Kidney tubule cell (primary cell): ENCODE data around the gene TACC2.
"Not testable (repeated sequence)": the region's sequence is repeated elsewhere in the genome, so short reads cannot be mapped to it uniquely, and the experiment has no call there.

Experiments
- DNase-seq: peaks from one replicate; pipeline ENCODE4 v3.0.0-alpha.2; 2018; ENCODE audit warnings: low spot score

TACC2 gene

DNA sequence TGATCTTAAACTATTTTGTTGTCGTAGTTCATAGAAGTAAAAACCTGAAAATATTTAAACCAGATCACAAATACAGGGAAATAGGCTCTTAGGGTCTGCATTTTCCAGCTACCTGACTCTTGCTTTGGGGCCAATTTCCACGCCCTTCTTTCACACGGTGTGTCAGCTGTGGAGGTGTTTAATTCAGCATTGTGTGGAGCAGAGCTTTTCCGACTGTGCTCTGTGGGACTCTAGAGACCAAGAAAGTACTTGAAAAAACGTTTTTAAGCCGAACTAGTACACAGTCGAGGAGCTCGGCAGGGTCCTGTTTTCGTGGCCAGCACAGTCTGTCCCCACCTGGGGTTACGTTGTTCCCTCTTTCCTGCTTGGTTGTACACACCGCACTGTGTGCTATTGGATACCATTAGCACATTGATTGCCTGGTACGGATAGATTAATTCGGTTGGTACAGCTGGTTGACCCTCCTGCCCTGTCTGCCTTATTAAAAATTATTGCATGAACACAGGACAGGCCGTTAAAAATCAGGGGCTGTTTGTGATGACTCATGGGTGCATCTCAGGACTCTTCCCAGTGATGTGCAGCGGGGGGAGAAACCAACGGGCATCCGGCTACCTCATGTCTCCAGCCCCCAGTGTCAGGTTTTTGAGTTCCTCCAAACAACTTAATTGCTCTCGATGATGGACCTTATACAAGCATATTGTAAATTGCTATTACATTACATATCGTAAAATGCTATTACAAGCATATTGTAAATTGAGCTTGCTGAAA is 201.4 kb downstream of the TACC2 start:
- no peak for DNase-seq

DNA sequence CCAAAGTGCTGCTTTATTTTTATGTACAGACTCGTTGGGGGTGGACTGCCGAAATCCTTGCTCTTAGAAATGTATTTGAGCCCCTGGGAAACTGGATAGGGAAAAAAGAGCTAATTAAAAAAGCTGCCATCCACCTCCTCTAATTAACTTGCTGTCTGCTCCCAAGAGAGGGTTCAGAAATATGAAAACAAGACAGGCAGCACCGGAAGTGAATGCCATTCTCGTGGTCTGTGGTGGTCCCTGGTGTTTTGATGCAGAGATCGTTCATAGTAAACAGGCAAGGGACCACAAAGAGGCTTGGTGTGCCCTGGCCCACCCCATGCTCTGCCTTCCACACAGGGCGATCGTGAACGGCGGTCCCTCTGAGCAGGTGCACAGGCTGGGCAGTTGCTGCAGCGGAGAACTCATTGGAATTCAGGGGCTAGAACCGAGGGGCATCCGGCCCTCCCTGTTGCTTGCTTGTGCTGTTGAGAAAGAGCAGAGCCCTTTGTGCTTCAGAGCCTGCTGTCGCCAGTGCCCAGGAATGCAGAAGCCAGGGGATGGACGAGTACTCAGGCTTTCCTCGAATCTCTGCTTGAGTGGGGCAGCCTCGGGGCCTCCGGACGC is 203.1 kb downstream of the TACC2 start:
- no peak for DNase-seq

DNA sequence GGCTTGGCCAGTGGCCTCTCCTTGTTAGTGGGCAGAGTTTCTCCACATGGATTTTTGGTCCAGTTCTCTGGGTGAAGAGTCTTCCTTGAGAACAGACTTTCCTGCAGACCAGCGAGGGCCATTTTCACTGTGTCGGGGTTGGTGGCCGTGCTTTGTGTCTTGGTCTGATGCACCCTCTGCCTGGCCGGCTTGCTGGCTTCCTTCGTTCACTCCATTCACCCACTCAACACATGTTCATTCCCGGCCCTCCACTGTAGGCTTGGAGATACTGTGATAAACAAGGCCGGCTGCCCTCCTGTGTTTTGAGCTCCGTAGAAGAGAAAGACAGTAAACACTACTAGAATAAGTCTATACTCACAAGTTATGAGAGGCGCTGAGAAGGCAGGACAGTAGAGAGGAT is 205.3 kb downstream of the TACC2 start:
- DNase-seq, result no peak

DNA sequence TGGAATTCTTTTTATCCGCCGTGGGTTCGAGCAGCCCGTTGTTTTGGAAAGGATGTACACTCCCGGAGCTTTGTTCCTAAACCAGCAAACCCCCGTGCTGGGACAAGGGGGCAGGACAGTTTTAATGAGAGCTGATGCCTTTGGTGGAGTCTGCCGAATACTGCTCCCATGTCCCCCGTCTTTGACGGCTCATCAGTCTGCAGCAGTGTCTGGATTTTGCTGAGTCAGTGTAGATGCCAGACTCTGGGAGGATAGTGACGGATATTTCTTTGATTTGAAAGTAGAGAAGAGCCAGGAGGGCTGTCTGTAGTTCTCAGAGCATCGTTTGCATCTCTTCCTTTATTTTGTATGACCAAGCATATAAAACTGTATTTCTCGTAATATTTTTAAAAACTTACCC is 207.3 kb downstream of the TACC2 start:
- DNase-seq, result no peak

DNA sequence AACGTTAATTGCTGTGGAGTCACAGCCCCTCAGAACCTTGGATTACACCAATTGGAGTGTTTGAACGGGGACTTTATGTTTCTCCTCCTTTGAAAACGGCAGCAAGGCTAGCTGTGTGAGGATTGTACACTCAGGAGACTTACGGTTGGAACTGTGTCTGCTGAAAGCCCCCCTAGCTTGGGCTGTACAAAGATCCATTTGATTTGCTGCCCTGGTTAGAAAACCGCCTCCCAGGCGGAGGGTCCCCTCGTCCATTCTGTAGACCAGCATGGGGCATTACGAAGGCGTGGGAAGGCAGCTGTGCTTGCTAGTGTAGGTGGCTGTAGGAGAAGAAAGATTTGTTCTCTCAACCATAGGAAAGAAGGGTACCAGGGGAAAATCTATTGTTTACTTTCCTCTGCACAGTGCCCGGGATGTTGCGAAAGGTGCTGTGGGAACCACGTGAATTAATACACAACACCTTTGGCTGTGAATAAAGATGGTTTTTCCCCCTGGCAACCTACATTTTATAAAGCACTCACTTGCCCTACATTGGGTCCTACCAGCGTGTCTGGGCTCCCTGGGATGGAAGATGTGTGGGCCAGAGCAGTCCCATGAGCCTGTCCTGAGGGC is 208.8 kb downstream of the TACC2 start:
- no peak for DNase-seq

DNA sequence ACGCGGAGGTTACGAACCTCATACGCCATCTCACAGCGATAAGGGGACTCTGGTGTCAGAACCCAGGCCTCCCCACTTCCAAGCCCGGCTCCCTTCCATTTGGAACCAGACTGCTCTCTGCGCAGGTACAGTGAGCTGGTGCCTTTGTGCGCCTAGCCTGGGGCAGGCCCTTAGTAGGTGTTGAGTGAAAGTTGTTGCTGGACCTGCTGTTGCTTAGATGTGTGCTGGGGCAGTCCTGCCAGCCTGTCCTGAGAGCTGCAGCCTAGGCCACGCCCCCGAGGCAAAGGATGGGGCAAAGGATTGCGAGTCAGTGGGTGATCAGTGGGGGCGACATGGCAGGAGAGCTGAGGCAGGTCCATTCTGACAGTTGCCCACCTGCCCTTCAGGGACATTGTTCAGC is 209.7 kb downstream of the TACC2 start:
- DNase-seq, result no peak

DNA sequence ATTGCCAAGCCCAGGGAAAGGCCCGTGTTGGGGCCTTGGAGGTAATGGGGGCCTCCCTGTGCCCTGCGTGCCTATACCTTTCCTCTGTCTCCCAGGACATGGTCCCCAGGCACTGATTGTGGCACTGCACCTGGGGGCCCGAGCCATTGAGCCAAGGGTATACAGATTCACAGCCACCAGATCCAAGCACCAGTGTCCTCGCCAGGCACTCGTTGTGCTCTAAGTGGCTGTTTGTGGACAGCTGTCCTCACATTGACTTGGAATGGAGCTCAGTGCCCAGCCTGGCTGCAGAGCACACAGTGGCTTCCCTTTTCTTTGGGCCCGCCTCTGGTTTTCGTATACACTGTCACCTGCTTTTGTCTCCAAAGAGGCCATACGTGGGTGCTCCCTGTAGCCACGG is 210.1 kb downstream of the TACC2 start:
- no peak for DNase-seq

DNA sequence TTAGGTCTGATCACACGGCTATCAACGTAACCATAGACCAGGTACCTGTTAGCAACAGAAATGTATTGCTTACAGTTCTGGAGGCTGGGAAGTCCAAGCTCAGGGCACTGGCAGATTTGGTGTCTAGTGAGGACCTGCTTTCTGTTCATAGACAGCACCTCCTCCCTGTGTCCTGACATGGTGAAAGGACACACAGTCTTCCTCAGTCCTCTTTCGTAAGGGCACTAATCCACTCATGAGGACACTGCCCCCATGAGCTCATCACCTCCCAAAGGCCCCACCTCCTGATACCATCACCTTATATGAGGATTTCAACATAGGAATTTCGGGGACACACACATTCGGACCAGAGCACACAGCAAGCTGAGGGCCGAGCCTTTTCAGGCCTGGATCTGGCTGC is 210.7 kb downstream of the TACC2 start:
- DNase-seq, result no peak

DNA sequence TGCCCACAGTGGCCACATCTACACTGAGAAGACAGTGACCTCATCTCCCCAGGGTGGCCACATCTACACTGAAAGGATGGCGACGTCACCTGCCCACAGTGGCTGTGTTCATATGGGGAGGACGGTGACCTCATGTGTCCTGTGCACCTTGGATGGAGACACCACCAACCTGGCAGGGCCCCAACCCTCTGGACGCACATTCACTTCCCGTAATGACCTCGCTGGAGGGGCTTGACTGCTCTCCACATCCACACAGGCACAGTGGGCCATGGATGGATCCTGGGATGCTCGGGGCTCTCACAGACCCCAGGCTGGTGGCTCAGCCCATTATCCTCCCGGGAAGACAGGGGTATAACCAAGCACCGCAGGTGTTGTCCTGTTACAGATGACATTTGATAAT is 212.4 kb downstream of the TACC2 start:
- no peak for DNase-seq

DNA sequence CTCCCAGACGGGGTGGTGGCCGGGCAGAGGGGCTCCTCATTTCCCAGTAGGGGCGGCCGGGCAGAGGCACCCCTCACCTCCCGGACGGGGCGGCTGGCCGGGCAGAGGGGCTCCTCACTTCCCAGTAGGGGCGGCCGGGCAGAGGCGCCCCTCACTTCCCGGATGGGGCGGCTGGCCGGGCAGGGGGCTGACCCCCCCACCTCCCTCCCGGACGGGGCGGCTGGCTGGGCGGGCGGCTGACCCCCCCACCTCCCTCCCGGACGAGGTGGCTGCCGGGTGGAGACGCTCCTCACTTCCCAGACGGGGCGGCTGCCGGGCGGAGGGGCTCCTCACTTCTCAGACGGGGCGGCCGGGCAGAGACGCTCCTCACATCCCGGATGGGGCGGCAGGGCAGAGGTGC is 214.2 kb downstream of the TACC2 start:
- DNase-seq, result not testable (repeated sequence)

DNA sequence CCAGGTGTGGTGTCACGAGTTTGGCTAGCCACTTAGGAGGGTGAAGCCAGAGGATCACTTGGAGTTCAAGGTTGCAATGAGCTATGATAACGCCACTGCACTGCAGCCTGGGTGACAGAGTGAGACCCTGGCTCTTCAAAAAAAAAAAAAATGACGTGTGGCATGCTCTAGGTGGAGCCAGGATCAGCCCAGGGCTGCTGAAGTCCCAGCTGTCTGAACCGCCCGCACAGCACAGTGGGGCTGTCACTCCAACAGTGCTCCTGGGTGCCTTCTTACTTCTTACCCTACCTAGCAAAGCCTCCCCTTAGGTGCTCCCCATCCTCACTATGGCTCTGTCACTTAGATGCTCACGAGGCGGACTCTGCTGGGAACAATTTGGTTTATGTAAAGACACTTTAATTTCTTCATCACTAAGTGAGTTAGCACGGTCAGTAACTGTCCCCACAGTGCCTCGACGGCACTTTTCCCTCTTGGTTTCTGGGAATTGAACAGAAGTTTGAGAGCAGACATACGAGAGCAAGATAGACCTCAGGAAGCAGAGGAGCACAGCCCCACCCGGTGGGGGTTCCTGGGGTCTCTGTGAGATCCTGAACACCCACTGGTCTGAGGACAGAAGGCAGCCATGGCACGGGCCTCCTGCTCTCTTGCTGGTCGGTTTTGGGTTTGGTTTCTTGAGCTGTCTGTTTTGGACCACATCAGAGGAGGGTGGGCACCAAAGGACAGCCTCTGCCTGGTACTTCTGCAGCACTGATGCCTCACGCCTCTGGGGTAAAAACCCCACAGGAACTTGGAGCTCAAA is 215.9 kb downstream of the TACC2 start:
- DNase-seq, result no peak

DNA sequence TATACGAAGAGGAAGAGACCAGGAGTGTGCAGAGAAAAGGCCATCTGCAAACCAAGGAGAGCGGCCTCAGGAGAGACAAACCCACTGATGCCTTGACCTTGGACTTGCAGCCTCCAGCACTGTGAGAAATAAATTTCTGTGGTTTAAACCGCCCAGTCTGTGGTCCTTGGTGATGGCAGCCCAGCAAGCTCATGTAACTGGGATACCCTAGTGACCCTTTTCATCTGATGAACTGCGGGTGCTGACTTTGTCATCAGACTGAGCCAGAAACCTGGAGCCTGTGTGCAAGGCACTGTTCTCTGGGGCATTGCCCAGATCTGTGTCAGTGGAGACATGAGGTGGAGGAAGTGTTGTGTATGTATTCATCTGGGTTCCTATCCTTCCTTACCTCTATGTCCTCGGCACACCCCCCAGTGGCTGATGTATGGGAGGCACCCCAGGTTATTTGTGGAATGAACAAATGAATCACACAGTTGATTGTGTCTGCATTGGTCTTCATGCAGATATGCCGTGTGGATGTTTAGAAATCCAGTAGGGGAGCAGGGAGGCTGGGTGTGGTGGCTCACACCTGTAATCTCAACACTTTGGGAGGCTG is 217.6 kb downstream of the TACC2 start:
- DNase-seq, result no peak

DNA sequence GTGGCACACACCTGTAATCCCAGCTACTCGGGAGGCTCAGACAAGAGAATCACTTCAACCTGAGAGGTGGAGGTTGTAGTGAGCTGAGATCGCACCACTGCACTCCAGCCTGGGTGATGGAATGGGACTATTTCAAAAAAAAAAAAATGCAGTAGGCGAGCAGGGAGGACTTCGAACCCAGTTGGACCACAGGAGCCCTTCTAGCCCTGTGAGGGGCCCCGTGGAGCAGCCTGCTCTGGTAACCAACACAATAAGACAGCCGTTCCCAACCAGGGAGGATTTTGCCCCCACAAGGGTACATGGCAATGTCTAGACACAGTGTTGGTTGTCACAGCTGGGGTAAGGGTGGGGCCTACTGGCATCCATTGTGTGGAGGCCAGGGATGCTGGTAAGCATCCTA is 218.2 kb downstream of the TACC2 start:
- no peak for DNase-seq

DNA sequence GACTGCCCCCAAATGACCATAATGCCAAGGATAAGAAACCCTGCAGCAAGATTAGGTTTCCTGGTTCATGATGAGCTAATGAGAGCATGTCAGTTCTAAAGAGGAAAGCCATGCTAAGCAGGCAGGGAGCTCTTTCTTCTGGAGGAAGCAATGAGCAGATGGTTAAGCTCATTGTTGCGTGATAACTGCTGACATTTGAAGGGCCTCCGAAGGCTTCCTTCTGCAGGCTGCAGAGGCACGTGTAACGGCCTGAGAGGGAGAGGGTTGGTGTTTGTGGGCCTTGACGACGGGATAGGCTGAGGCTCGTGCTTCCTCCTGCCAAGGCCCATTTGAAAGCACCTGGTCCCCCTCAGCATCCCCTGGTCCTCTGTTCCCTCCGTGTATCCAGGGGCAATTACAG is 218.6 kb downstream of the TACC2 start:
- DNase-seq, result no peak

DNA sequence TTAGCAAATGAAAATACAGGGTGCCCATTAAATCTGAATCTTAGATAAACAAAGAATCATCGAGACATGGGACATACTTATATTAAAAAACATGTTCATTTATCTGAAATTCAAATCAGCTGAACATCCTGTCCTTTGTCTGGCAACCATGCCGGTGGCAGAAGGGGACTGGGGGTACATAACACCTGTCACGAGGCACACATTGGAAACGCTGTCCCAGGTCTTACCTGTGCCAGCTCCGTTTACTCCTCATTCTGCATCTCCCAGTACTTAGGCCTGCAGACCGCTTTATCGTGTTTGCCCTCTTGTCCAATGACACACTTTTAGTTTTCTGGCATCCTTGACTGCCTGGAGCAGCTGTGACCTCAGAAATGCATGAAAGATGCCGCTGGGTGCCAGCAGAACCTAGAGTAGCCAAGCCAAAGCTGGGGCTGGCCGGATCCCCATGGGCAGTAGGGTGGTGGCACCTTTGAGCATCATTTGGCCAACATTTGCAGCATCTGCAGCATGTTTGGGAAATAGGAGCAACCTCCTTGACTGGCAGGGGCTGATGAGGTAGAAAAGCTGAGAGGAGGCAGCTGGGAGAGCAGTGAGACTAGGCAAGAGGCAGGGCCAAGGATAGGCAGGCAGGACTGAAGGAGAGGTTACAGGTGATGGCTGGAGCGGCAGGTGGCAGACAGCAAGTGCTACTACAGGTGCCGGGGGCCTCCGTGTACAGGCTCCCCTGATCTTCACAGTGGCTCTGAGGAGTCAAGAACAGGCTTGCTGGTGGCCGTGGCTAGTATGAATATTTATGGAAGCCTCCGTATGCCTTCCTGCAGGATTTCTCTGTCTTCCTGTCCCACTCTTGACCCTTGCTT is 219.8 kb downstream of the TACC2 start:
- no peak for DNase-seq

DNA sequence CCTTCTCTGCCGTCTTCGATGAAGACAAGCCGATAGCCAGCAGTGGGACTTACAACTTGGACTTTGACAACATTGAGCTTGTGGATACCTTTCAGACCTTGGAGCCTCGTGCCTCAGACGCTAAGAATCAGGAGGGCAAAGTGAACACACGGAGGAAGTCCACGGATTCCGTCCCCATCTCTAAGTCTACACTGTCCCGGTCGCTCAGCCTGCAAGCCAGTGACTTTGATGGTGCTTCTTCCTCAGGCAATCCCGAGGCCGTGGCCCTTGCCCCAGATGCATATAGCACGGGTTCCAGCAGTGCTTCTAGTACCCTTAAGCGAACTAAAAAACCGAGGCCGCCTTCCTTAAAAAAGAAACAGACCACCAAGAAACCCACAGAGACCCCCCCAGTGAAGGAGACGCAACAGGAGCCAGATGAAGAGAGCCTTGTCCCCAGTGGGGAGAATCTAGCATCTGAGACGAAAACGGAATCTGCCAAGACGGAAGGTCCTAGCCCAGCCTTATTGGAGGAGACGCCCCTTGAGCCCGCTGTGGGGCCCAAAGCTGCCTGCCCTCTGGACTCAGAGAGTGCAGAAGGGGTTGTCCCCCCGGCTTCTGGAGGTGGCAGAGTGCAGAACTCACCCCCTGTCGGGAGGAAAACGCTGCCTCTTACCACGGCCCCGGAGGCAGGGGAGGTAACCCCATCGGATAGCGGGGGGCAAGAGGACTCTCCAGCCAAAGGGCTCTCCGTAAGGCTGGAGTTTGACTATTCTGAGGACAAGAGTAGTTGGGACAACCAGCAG is 221.7 kb downstream of the TACC2 start:
- no peak for DNase-seq

DNA sequence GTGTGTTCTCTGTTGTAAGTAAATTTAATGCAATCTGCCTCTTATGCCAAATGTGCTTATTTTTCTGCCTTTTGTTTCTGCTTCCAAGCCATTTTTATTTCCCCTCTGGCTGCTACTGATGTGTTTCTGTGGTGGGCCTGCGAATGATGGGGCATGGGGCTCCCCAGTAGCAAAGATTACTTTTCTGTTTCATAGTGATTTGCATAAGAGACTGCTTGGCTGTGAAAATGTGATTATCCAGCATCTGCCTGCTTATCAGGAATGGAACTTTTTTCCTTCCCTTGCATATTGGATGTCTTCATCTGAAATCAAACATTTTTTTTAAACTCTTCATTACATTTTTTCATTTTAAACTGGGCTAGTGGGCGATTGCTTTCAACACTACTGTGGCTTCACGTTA is 224.4 kb downstream of the TACC2 start:
- no peak for DNase-seq

DNA sequence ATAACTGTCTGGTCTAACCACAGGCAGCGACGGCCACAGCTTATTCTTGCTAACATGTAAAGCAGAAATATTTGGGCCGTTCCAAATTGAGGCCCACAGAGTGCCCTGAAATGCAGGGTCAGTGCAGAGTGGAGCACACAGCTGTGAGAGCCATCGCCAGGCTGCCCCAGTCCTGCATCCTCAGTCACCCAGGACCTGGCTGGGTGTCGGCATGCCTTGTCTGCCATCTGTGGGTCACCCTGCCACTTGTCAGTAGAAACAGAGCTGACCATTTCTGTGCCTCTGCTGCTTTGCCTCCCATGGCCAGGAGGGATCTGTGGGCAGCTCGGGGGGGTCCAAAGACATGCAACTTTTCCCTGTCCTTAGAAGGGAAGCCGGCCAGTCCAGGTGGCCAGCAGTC is 224.8 kb downstream of the TACC2 start:
- DNase-seq, result no peak

DNA sequence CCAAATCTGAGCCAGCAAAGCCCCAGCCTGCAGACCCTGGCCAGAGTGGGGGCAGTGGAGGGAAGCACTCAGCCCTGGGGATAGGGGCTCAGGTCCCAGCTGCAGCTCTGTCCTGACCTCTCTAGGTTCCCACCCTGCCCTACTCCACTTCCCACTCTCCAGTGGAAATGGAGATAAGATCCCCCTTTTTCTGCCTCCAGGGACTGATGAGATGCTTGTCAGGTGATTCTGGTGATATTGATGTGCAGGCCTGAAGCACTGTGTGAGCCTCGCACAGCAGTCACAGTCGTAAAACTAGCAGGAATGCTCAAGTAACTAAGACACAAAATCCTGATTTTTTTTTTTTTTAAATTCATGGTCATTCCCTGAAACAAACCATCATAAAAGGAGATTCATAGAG is 227.1 kb downstream of the TACC2 start:
- no peak for DNase-seq

DNA sequence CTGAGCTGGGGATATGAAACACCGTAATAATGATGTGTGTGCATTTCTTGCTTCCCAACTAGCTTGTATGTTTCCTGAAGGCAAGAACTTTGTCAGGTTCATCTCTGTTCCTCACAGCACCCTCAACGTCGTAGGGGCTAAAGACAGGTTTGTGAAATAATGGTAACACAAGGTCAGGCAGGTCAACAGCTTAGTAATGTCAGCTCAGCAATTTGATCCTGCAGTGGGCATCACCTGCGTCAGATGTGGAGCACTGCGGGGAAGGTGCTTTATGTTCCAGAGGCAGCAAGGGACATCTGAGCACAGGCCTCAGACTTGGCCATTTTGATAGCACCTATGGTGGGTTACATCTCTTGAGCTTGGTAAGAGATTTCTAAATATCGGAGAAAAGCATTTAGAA is 230.4 kb downstream of the TACC2 start:
- no peak for DNase-seq

DNA sequence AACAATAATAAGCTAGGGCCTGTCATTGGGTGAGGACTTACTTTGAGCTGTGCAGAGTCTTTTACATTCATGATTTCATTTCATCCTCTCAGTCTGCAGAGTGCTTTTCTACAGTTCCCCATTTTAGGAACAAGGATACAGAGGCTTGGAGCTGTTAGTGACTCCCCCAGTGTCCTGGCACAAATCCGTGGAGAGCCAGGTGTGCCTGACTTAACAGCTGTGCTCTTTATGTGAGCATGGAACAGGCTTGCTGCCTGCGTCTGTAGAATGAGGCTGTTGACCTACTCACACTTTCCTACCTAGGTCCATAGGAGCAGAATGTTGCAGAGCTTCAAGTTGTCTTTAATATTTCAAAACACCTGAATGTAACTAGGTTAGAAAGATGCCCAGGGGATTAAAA is 231.8 kb downstream of the TACC2 start:
- no peak for DNase-seq
